GM21367 (cell line): Measurements from ENCODE around the gene PLCL2.

Experiments
- ATAC-seq: cut with Tn5 transposase; IDR thresholded peaks from one replicate; pipeline ENCODE4 v1.9.1; 2021; ENCODE audit not compliant: unreplicated experiment

The PLCL2 gene

DNA sequence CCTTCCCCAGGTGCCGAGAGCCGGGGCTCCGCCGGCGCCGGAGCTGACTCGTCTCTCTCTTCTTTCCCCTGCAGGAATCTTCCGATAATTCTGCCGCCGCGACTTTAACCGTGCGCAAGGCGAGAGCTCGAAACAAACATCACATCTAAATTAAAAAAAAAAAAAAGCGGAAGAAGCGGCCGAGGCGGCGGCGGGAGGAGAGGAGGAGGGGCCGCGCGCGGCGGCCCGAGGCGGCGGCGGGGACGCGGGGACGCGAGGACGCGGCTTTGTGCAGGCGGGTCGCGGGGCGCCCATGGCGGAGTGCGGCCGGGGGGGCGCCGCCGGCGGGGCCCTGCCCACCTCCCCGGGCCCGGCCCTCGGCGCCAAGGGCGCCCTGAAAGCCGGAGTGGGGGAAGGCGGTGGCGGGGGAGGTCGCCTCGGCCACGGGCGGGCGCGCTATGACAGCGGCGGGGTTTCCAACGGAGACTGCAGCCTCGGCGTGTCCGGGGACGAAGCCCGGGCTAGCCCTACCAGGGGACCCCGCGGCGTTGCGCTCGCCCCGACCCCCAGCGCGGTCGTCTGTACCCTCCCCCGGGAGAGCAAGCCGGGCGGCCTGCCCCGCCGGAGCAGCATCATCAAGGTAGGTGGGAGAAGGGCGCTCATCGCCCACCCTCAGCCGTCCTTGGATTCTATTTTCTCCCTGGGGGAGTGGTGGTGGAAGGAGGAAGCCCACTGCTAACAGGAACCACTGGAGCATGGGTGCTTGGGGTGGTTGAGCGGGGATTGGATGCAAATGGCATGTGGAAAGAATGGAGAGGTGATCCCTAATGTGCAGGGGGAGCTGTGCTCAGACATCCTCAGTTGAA is at the start of gene PLCL2:
TSS of gene PLCL2 (plus strand) at position 208 of the 845 bp plus-strand sequence. CDS start at position 293, 85 bp downstream.
- peak; percentile 28 for ATAC-seq

DNA sequence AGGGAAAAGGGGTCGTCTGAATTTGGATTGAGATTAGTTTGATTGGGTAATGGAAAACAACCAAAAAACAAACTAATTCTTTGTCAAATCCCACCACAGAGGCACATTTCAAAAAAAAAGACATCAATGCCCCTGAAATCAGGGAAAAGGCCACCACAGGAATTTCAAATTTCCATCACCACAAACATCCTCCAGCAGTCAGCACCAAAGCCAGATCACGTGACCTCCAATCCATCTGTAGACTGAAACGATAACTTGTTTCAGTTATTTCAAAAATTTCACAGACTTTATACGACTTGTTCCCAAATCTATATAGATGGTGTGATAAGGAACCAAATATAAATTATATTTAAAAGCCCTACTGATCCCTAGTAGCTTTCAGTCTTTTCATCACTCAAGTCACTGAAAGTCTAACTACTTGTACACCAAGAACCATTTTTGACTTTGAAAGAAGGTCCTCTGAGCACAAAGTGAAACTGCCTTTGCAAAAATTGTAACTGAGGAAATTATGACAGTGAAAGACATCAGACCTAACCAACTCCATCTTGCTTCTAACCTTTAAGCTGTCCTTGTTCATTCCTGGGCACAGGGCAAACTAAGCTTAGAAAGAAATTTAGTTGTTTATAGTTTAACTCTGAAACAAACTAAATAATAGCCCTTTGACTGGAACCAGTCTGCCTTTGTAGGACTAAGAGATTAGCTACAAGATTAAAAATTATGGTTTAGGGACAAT is 48.1 kb upstream of the PLCL2 start:
- ATAC-seq: no peak

DNA sequence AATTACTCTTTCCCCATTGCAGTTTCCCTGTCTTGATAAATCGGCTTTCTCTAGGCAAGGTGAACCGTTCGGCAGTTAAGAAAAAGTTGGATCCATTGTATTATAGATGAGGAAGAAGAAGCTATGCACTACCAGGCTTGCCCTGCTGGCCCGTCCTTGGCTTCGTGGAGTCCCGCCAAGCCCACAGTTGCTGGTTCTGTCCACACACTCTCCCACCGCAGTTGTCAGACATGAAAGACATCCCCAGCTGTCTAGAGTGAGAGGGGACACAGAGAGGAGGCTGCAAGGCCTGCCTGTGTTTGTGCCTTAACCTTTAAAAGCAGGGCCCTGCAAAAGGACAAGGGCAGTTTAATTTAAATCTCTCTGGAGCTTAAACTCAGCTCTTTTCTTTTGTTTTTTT is 47.2 kb upstream of the PLCL2 start:
- ATAC-seq: no peak

DNA sequence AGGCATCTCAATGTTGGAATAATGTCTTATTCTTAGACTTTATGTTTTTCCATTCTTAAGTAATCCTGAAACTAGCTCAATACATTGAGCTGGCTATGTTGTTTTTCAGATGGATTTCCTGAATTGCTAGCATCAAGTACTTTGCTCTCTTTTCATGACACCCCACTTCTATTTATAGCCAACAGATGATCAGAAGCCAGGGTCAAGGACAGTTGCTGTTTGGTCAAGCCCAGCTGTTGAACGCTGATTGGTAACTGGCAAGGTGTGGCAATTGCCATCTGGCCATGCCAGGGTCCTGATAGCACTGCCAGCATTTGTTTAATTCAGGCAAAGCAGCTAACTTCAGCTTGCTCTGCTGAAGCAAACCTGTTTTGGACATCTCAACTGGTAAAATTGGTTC is 46.2 kb upstream of the PLCL2 start:
- ATAC-seq: no peak

DNA sequence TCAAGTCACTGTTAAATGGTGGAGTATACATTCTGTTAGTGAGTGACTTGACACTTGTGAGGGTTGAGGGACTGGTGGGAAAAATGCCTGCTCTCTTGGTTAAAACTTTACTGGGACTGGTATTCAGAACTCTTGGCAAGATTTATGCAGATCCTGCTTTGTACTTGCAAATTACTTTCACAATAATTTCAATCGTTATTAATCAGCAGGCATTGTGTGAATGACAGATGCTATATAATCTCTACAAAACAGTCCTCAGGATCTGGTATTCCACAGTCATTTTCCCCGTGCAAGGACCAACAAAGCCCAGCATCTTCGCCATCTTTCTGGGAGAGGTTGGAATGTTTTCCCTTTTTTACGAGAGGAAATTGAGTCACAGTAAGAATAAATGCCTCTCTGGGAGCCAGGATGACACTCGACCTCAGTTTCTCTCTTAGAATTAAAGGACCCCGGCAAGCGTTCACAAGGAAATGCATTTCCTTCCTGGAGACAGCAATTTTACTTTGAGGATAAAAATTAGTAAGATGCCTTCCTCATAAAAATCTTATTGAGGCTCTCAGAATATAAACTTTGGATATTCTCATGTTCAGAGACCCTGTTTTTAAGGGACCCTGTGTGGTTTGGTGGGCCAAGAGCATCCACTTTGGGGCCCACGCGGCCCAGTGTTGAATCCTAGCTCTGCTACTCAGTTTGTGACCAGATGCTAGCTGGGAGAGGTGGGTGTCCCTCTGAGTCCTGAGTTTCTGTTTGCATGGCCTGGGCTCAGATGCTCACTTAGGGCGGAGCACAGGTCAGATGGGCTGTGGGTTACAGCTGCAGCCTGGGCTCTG is 45.3 kb upstream of the PLCL2 start:
- ATAC-seq: no peak

DNA sequence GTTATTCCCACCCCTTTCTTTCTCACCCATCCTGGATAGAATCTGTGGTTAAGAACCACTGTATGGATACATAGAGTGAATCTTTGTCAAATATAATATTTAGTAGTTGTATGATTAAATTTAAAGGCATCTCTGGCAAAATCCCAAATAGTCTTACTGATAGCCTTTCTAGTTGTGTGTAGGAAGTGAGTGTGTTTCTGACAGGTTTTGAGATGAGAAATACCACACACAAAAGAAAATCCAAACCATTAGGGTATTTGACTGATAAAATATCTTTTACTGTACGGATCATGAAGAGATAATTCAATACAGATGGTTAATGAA is 44.7 kb upstream of the PLCL2 start:
- ATAC-seq: no peak

DNA sequence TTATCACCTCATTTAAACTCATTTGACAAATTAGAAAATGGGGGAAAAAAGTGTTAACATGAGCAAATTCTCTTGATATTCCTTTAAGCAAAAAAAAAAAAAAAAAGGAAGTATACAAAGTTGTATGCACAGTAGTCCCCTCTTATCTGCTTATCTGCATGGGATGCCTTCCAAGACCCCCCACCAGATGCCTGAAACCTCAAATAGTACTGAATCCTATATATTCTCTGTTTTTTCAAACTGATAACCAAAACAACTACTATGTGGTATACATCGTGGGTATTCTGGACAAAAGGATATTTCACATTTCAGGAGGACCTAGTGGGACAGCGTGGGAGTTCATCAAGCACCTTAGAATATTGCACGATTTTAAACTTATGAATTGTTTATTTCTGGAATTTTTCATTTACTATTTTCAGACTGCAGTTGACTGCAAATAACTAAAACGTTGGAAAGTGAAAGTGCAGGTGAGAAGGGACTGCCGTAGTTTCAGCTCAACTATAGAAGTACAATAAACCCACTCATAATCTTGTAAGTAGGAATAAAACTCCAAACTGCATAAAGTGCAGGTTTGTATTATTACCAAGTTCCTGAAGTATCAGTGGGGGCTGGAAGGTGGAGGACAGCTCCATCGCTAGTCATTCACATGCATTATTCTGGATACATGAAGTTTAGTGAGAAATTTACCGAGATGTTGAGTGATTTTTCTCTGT is 43.6 kb upstream of the PLCL2 start:
- no peak for ATAC-seq

DNA sequence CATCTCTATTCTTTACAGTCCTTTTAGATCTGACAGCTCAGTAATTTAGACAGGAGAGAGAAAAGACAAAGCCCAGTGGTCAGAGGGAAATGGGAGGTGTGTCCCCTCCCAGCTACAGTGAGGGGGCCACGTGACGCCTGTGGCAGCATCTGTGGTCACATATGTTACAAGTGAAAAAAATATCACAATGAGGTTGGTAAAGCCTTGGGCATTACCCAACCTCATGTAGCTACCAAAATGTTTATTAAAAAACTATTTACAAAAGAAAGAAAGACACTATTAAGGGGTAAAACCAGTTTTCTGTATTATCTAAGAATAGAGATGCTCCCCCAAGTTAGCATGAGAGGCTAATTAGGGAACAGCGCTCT is 42.9 kb upstream of the PLCL2 start:
- peak; percentile 70 for ATAC-seq

DNA sequence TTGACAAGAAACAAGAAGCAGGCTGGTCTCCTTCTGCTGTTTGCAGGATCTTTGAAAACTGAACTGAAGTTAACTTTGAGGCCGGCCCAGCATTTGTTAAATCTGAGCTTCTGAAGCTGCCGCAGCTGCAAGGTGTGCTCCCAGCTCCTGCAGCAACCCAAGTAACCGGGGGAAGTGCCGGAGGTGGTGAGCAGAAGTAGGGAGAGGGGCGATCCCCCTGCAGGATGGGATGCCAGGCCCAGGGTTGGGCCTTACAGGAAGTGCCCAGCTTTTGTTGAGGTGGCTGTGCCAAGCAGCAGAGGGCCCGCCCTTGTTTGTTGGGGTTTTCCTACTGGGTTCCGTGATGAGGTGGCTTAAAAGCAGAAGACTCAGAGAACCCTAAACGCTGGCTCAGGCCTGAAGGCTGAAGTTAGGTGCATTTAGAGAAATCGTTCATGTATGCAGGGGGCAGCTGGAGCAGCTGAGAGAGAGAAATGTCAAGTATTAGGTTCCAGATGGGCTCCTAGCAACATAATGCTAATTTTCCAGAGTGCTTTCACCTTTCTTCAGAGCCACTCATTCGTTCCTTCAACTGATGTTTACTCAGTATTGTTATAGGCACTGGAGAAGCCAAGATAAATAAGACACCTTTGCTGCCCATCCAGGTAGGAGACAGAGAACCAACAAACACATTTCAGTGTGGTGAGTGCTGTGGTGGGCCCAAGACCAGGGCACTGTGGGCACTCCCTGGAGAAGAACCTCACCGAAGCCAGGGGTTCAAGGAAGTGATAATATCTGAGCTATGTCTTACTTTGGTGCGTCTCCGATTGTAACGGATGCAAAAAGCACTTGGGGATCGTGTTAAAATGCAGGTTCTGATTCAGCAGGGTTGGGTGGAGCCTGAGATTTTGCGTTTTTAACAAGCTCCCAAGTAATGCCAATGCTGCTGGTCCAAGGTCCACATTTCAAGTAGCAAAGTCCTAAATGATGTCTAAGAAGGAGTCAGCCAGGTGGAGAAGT is 42.2 kb upstream of the PLCL2 start:
- ATAC-seq: peak; percentile 67

DNA sequence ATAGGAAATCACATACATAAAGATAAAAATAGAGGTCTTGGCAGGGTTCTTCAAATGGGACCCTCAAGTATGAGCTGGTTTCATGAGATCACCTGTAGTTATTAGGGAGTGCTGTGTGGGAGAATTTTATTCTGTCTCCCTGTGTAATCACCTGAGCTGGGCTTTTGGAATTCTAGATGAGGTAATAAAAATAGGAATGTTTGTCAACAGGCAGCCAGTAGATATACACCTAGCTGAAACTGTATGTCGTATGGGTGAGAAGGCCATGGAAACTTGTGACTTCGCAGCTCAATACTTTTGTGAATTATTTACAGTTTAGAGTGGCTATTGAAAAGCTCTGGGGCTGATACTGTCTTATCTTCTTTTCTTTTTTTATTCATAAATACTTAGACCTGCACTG is 40.5 kb upstream of the PLCL2 start:
- no peak for ATAC-seq

DNA sequence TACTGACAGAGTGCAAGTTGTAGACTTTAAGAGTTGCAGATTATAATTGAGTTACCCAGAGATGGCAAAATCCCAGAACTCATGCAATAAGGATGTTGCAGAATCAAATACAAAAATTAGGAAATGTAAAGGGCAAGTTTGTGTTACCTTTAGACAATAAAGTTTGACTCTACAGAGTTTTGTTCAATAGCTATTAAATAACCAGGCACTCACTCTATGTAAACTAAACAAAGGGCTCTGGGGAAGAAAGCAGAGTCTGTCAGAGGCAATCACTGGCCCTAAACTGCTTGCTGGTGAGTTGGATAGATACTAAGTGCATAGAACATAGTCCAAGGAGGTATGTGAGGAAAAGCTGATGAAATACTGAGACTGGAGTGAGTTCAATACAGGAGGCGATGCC is 40.0 kb upstream of the PLCL2 start:
- ATAC-seq: no peak

DNA sequence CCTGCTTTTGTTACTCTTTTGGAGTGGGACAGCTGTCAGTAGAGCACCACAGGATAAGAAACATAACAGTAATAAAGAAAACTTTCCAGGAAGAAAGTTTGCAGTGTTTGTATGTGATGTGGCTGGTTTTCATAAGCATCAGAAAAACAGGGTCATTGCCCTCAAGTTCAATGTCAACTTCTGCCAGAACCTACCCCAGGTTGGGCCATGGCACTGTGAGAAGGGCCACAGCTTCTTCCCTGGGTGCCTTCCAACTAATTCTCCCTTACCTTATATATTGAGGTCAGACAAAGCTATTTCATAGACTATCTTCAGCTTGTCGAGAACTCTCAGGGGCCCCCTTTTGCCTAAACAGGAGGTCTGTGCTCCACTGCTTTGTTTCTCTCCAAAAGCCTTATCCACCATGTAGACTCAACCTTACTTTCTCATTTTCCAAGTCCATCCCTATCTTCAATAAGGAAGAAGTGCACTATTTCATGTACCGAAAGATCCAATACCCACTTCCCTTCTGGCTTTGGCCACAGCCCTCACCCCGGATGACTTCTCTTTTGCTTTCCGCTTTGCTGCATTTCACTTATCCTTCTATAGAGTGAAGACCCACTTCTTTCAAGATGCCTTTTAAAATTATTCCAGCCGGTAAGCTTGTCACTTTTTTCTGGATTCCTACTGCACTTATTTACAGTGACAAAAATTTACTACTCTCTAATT is 38.2 kb upstream of the PLCL2 start:
- ATAC-seq: no peak

DNA sequence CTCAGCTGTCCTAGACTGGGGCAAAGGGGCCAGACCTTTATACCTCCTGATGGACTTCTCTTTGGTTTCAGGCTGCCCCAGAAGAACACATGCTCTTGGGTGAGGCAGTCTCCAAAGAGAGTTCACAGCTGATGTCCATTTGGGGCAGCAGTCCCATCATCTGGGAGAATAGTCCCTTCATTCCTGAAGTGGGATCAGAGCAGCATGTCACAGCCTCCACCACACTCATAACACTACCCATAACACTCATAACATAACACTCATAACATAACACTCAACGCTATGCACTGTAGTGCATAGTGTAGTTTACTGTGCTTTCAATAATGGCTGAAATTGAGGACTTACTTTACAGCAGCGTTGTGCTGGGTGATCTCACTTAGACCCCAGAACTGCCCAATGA is 36.7 kb upstream of the PLCL2 start:
- no peak for ATAC-seq

DNA sequence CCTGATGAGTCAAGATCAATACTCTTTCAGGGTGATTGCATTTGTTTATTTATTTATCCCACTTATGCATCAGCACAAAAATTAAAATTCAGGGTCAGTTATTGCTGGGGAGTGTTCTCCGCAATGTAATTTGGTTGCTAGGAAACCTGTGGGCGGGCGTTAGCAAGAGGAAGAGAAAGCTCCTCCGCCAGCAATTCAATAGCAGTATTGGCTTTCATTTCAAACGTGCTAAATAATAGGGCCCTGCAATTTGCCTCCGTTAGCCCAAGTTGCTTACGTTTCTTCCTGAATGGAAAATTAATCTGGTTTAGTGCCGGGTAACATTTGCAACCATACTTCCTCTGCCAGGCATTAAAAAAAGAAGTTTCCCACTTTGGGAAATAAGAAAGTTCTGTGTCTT is 35.5 kb upstream of the PLCL2 start:
- peak; percentile 80 for ATAC-seq

DNA sequence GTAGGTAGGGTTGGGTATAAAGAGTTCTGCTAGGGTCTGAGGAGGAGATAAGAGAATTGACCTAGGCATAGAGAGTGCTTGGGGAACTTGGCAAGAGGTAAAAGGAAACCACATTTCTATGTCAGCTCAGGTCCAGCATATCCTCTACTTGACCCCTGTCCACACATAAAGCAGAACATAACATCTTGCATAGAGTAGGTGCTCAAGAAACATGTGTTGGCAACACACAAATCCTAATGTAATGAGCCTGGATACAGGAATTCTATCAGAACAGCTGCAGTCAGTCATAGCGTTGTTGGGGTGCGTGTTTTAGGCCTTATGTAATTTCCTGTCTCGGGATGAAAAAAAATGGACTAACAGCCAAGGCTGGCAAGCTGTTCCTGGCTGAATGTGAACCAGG is 35.0 kb upstream of the PLCL2 start:
- ATAC-seq: no peak

DNA sequence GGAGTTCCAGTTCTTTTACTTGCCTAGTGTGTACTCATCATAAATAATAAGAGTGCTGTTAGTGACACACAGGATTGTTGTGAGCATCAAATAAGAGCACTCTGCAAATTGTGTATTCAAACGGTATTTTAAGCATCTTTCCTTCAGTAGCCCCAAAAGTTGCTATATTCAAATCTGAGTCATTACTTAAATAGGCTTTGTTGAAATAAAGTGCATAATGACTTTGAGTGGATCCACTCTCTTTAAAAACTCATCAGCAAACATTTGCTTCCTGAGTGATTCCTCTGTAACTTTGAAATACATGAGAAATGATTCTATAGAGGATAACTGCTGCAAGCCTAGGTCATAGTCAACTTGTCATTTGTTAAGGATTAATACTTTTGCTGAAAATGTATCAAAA is 29.3 kb upstream of the PLCL2 start:
- no peak for ATAC-seq

DNA sequence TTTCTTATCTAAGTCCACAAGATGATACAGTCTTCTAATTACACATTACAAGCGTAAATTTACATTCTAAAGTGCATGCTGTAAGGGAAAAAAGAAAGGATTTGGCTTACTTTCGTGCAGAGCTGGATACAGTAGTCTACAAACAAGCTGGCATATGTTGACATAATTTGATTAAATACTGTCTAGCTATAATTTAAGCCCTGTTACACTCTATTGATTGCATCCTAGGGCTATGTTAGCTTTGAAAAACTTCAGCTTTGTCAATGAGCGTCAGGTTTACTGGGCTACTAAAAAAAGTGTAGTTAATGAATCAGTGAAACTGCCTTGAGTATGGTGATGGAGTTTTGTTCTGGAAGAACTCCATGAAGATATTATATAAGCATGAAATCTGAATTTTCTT is 24.5 kb upstream of the PLCL2 start:
- no peak for ATAC-seq

DNA sequence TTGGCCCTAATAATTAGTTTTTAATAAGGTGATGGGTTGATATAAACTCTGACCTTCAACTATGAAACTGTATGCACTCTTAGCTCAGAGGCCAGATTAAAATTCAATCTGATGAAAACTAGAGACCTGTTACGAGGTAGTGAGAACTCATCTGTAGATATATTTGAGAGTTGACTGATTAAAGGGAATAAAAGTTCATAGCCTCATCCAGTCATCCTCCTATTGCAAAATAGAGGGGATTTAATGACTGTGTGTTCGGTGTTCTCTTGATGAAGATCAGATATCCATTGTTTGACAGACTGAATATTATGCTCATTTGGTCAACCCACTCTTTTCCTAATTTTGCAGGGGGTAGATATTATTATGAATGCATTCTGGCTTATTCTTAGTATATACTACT is 23.3 kb upstream of the PLCL2 start:
- no peak for ATAC-seq

DNA sequence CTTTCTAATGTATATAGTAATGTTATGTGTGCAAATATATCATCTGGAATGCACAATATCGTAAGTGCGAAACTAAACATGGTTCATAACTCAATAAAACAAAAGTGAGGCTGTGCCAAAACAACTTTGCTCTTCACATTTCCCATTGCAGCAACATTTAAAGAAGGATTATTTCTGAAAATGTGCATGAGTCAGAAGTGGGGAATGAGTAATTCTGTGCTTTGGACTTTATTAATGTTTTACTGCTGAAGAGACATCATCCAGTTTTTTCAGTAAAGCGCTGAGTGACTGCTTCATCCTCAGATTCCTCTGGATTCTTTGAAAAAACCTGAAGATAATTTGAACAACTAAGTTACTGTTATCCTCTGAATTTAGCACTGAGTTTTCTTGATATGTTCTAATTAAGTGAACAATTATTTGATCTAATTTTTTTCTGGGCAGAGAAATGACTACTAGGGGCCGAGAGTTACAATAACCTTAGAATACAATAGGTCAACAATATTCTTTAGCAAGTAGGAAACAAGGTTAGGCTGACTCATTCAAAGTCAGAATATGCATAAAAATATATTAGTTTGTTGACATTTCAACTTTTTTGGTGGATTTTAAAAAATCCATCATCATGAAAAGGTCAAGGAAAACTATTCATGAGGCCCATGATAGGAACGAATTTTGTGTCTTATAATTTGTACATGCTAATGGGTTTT is 20.0 kb upstream of the PLCL2 start:
- ATAC-seq: no peak
